22Rv1 (cell line): ENCODE data around the gene CUL7.

ENCODE experiments used
- ZFX ChIP-seq: fragments of 450-650 bp; IDR thresholded peaks from 2 replicates; pipeline ENCODE4 v1.6.1; 2017; ENCODE audit warnings: antibody characterized with exemption, borderline replicate concordance
- TF ChIP-seq, protein P1 (sequence below): fragments of 450-650 bp; IDR thresholded peaks from 2 replicates; pipeline ENCODE4 v1.5.1; 2017; ENCODE audit warnings: mild to moderate bottlenecking

DNA sequence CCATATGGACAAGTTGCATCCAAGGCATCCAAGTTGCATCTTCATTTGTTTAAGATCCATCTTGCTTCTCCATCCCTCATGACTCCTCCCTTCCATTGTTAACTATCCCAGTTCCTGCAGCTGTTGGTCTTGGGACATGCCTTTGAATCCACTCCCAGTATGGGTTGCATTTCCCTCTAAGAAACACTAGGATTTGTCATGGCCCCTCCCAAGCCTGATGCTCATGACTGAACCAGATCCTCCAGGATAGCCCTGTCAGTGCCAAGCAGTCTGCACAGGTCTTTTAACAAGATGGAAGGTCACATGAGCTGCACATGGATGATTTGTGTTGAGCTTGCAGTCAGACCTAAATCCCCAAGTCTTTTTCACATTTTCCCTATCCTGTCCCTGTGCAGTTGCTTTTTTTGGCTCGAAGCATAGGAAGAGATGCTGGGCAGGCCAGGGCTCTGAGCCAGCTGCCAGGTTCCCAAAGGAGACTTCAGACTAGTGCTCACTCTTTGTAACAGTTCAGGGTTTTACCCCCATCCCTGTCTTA is 65.1 kb downstream of the CUL7 start:
- TF ChIP-seq, protein P1, sequence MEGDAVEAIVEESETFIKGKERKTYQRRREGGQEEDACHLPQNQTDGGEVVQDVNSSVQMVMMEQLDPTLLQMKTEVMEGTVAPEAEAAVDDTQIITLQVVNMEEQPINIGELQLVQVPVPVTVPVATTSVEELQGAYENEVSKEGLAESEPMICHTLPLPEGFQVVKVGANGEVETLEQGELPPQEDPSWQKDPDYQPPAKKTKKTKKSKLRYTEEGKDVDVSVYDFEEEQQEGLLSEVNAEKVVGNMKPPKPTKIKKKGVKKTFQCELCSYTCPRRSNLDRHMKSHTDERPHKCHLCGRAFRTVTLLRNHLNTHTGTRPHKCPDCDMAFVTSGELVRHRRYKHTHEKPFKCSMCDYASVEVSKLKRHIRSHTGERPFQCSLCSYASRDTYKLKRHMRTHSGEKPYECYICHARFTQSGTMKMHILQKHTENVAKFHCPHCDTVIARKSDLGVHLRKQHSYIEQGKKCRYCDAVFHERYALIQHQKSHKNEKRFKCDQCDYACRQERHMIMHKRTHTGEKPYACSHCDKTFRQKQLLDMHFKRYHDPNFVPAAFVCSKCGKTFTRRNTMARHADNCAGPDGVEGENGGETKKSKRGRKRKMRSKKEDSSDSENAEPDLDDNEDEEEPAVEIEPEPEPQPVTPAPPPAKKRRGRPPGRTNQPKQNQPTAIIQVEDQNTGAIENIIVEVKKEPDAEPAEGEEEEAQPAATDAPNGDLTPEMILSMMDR, result no peak
- no peak for TF ChIP-seq ZFX
